OCI-LY7 (cell line): ENCODE data around the gene PTGES3L. TPM values are rescaled to one million over a fixed set of nuclear protein-coding genes. Genes with fewer than 3 reads are reported as not detected.
A peak's percentile ranks its signal among the peaks of the same experiment; 100 is the strongest.

Experiments used
- BruUV-seq: library from RNA; stranded (reverse); fragments of 400-500 nt; replicated peaks from 2 replicates; lab custom pipeline; 2021; lab: Mats Ljungman, UMichigan
- CTCF ChIA-PET: fragments of 300-600 bp; sonication (Branson Sonifier 250); formaldehyde crosslinking; loops from one replicate; lab custom pipeline; 2022; ENCODE audit warnings: antibody characterized with exemption; ENCODE audit not compliant: unreplicated experiment; lab: Charles Lee
- POLR2A ChIA-PET: fragments of 300-600 bp; sonication (Branson Sonifier 250); formaldehyde crosslinking; loops from one replicate; lab custom pipeline; 2022; ENCODE audit warnings: antibody characterized with exemption; lab: Charles Lee
- DNase-seq: peaks from one replicate; pipeline ENCODE4 v3.0.0-alpha.2; 2015; ENCODE audit warnings: low spot score
- H2AFZ ChIP-seq: fragments of 200-600 bp; sonication (generic), shearing (Covaris generic); 2 replicates; pipeline ENCODE4 v1.6.1; 2014; ENCODE audit warnings: mild to moderate bottlenecking, antibody characterized with exemption, low read length, moderate library complexity
- H3K27ac ChIP-seq: fragments of 200-600 bp; sonication (generic); 2 replicates; pipeline ENCODE4 v1.5.1; 2014; ENCODE audit warnings: mixed run types, low read depth, mild to moderate bottlenecking, moderate library complexity, low read length, inconsistent platforms; ENCODE audit not compliant: poor library complexity, severe bottlenecking
- H3K36me3 ChIP-seq: fragments of 200-600 bp; sonication (generic); 2 replicates; pipeline ENCODE4 v1.6.1; 2014; ENCODE audit warnings: mild to moderate bottlenecking, antibody characterized with exemption, low read length, moderate library complexity, mixed read lengths; ENCODE audit not compliant: insufficient read depth
- H3K4me1 ChIP-seq: fragments of 200-600 bp; sonication (generic); 2 replicates; pipeline ENCODE4 v1.5.1; 2014; ENCODE audit warnings: mild to moderate bottlenecking, low read length; ENCODE audit not compliant: insufficient read depth, poor library complexity, severe bottlenecking
- H3K4me2 ChIP-seq: fragments of 200-600 bp; sonication (generic); 2 replicates; pipeline ENCODE4 v1.6.1; 2014; ENCODE audit warnings: mild to moderate bottlenecking, low read length
- H3K4me3 ChIP-seq: fragments of 200-600 bp; sonication (generic); 2 replicates; pipeline ENCODE4 v1.5.1; 2014; ENCODE audit warnings: mild to moderate bottlenecking, low read depth, low read length; ENCODE audit not compliant: poor library complexity, severe bottlenecking
- H3K79me2 ChIP-seq: fragments of 200-600 bp; sonication (generic); 2 replicates; pipeline ENCODE4 v1.6.1; 2016; ENCODE audit warnings: low read depth, mild to moderate bottlenecking, low read length, moderate library complexity, mixed read lengths; ENCODE audit not compliant: insufficient read depth
- H3K9me2 ChIP-seq: fragments of 200-600 bp; sonication (generic); 2 replicates; pipeline ENCODE4 v1.6.1; 2016; ENCODE audit warnings: mild to moderate bottlenecking, low read length, mixed read lengths; ENCODE audit not compliant: insufficient read depth
- H3K9me3 ChIP-seq: fragments of 200-600 bp; sonication (generic); 2 replicates; pipeline ENCODE4 v1.6.1; 2014; ENCODE audit warnings: mild to moderate bottlenecking, mixed run types, low read length, mixed read lengths
- H4K20me1 ChIP-seq: fragments of 200-600 bp; sonication (generic); 2 replicates; pipeline ENCODE4 v1.6.1; 2014; ENCODE audit warnings: mild to moderate bottlenecking, antibody characterized with exemption, low read length, moderate library complexity, mixed read lengths; ENCODE audit not compliant: insufficient read depth
- EZH2phosphoT487 ChIP-seq: fragments of 200-600 bp; sonication (generic); IDR thresholded peaks from 2 replicates; pipeline ENCODE4 v1.6.1; 2018; ENCODE audit warnings: low read depth, borderline replicate concordance, mild to moderate bottlenecking, mixed run types, antibody characterized with exemption, low read length, moderate library complexity, mixed read lengths
- intact Hi-C: fragments of 100-400 bp; cut with micrococcal nuclease; formaldehyde crosslinking; loops from one replicate; pipeline ENCODE4 v1.10.0; 2022; ENCODE audit not compliant: unreplicated experiment
- total RNA-seq, 2 experiments: library from RNA; depleted of rRNA in 1 of 2; stranded (reverse); fragments of >200 nt in 1 of 2; shearing (Covaris generic) in 1 of 2; gene quantifications; 2 replicates each; pipeline ENCODE4 v1.2.3, GENCODE V29; 2014 to 2022
- TF ChIP-seq, protein P1 (sequence below): fragments of 200-600 bp; sonication (generic); conservative IDR thresholded peaks from 2 replicates; pipeline ENCODE4 v1.5.1; 2014; ENCODE audit warnings: mild to moderate bottlenecking, antibody characterized with exemption, low read length, moderate library complexity, mixed read lengths

PTGES3L gene
- total RNA-seq, 2 experiments from 2014 or later, result 0.13 to 2.1 TPM

DNA sequence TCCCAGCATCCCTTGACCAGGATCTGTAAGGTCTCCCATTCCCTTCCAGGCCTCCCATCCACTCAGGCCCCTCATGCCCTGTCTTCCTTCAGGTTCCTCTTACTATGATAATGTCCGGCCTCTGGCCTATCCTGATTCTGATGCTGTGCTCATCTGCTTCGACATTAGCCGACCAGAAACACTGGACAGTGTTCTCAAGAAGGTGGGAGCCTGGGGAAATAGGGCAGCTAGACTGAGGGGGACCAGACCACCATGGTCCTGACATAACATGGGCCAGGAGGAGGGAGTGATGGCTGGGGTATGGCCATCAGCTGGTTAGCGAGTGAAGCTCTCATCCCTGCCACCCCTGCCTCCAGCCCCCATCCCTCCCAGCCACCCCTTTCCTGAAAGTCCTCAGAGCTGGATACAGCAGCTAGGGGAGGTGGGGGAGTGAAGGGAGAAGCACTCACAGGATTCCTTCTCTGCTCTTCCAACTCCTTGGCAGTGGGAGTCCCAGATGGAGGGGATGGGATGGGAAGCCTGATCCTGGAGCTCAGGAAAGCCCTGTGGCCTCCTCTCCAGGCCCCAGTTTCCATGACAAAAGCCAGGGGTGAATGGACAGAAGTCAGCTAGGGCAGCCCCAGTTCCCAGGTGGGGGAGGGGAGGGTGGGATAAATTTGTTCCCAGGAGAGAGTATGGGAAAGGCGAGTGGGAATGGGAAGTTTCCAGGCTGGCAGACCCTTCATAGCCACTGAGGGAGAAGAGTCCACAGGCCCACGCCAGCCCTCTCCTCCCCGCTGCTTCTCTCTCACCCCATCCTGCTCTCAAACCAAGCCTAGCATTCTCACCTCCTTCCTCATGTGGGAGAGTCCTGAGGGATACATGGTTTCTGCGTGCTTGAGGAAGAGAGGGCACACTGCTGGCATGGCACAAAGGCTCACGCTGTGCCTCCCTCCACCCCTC lies 47.5 kb upstream of the PTGES3L start:
- Histone ChIP-seq H3K4me3 (no peak overlapping the region), H3K79me2 (no peaks in the 10 kb centered on the region), H2AFZ (no peak overlapping the region), H3K4me1 (peaks cover 14% of the 10 kb centered on the region), H4K20me1 (no peaks in the 10 kb centered on the region), H3K36me3 (no peaks in the 10 kb centered on the region), H3K9me2 (no peaks in the 10 kb centered on the region), H3K27ac (no peak overlapping the region), H3K9me3 (no peaks in the 10 kb centered on the region), H3K4me2 (no peak overlapping the region)
- POLR2A ChIA-PET, result interaction anchor here (0.5 kb wide), 1 partner anchor 304 kb away, joined by 4 read pairs; no protein-coding TSS in a partner anchor
- no peak for DNase-seq
- no peak for TF ChIP-seq EZH2phosphoT487
- TF ChIP-seq, protein P1, sequence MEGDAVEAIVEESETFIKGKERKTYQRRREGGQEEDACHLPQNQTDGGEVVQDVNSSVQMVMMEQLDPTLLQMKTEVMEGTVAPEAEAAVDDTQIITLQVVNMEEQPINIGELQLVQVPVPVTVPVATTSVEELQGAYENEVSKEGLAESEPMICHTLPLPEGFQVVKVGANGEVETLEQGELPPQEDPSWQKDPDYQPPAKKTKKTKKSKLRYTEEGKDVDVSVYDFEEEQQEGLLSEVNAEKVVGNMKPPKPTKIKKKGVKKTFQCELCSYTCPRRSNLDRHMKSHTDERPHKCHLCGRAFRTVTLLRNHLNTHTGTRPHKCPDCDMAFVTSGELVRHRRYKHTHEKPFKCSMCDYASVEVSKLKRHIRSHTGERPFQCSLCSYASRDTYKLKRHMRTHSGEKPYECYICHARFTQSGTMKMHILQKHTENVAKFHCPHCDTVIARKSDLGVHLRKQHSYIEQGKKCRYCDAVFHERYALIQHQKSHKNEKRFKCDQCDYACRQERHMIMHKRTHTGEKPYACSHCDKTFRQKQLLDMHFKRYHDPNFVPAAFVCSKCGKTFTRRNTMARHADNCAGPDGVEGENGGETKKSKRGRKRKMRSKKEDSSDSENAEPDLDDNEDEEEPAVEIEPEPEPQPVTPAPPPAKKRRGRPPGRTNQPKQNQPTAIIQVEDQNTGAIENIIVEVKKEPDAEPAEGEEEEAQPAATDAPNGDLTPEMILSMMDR, result no peak
- no TSS peak for BruUV-seq
- CTCF ChIA-PET, result no interaction called here
- intact Hi-C loops, result no loop called here

DNA sequence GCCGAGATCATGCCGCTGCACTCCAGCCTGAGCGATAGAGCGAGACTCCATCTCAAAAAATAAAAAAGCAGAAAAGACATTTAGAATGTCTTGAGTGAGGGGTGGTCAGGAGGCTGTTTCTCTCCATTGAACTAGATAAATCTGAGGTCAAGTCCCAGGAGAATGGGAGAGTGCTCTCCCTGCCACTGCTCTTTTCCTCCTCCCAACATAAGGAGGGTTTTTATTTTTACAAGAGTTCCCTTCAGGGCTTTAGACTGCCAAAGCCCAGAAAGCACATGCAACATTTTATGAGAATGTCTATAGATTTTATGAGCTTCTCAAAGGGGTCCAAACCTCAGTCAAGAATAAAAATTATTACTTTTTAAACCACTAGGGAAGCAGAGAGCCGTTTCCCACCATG lies 46.7 kb upstream of the PTGES3L start:
- no peaks in the 10 kb centered on the region for H3K9me3 ChIP-seq
- no peak overlapping the region for H2AFZ ChIP-seq
- no peak for TF ChIP-seq EZH2phosphoT487
- TF ChIP-seq, protein P1, result 0 out of 2 replicates have a peak, but pooled peaks have one; percentile 23
- H3K4me3 ChIP-seq, result no peak overlapping the region
- no peak overlapping the region for H3K27ac ChIP-seq
- intact Hi-C loops, result no loop called here
- BruUV-seq, result no TSS peak
- no peaks in the 10 kb centered on the region for H3K79me2 ChIP-seq
- H3K9me2 ChIP-seq, result no peaks in the 10 kb centered on the region
- CTCF ChIA-PET, result no interaction called here
- no peak overlapping the region for H3K4me2 ChIP-seq
- no peak for DNase-seq
- no peaks in the 10 kb centered on the region for H4K20me1 ChIP-seq
- POLR2A ChIA-PET, result no interaction called here
- peaks cover 14% of the 10 kb centered on the region for H3K4me1 ChIP-seq
- no peaks in the 10 kb centered on the region for H3K36me3 ChIP-seq
